NCI-H1694 treated with DMSO at 0.1 percent for 48 hours (cell line): Measurements from ENCODE around the gene NUDT21.

ENCODE experiments used
- DNase-seq: peaks from one replicate; lab custom pipeline; 2025; lab: John Stamatoyannopoulos, UW

Gene NUDT21

DNA sequence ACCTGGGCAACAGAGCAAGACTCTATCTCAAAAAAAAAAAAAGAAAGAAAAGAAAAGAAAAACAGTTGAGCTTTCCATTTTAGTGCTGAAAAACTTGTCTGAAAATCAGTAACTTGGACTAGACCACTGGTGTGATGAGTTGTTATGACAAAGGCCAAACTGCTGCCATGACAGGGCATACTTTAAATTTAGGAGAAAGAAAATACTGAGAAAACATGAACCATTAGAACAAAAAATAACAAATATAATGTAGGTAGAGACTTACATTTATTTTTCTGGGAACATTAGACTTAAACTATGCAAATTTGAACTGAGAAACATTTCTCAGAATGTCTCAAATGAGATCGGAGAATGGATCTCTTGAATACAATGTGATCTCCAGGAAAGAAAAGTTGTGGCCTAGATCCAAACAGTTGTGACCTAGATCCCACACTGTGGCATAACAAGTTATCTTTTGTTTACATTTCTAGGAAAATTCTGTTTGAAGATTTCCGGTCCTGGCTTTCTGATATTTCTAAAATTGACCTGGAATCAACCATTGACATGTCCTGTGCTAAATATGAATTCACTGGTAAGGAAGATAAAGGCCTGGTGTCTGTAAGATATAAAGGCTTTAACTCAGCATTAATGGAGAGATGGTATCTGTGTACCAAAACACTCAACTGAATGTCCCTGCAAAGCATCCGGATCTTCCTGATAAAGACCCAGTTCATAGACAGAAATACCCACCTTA lies 11.1 kb upstream of the NUDT21 start:
- DNase-seq = no peak

DNA sequence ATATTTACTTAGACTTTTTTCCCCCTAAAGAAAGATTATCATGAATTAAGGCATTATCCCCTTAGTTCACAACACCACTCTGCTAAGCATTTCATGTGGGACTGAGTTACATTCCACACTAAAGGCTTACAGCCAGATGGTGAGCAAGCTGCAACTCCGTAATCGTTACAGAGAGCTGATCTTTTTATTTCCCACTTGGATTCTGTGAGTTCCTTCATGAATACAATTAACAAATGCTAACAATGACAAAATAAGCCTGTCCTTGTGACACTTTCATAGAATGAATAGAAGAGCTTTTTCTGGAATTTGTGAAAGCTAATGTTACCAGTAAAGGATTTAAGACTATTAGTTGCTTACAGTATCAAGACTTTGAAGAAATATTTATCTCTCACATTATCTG lies 9.0 kb upstream of the NUDT21 start:
- DNase-seq = no peak

DNA sequence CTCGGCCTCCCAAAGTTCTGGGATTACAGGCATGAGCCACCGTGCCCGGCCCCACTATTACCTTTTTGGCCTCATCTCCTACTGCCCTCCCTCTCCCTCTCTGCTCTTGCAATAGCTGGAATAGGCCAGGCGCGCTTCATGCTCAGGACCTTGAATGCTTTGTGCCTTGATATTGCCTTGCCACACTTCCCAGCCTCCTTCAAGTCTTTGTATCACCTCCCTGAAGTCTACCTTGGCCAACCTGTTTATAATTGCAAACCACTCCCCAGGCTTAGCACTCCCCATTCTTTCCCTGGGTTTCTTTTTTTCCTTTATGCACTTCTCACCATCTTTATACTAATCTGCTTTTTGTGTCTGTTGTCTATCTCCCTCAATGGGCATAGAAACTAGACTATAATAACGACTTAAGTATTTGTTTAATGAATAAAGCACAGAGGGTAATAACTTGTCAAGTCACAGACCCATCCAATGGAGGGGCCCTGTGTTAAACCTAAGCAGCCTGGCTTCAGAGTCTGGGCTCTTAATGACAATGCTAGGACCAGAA lies 6.9 kb upstream of the NUDT21 start:
- no peak for DNase-seq

DNA sequence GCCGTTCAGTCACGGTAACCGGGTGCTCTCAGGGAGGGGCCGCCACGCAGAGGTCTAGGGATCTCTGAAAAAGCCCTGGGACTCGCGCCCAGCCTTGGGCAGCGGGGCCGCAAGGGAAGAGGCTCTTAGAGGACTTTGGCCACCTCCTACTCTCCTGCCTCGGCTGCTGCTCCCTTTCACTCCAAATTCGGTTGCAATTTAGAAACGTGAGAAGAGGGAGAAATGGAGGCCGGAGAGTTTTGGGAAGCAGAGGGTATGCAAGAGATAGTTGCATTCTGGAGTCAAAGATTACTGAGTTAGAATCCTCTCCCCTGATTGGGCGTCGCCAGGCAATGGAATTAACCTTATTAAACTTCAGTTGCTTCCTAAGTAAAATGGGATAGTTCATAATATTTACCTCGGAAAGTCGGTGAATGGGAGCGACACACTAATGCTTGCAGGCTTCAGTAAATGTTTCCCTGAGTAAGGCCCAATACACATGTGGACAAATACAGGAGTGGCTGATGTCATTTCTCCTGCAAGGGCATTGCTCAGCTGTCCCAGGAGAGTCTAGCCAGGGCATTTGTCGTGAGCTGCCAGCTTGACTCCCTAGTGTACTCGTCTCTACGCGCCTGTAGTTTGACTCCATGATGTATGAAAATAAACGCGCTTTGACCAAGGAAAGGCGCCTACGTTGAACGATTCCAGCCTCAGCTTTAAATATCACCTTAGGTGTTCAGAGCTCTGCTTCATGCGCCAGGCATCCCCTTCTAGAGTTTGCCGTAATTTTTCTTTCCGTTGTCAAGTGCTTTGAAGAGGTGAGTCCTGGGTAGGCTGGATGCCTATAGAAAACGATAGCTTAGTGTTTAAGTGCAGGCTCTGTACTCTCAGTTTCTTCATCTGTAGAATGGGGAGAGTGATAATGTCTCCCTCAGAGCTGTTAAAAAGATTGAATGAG lies 889 bp upstream of the NUDT21 start:
- DNase-seq = no peak

DNA sequence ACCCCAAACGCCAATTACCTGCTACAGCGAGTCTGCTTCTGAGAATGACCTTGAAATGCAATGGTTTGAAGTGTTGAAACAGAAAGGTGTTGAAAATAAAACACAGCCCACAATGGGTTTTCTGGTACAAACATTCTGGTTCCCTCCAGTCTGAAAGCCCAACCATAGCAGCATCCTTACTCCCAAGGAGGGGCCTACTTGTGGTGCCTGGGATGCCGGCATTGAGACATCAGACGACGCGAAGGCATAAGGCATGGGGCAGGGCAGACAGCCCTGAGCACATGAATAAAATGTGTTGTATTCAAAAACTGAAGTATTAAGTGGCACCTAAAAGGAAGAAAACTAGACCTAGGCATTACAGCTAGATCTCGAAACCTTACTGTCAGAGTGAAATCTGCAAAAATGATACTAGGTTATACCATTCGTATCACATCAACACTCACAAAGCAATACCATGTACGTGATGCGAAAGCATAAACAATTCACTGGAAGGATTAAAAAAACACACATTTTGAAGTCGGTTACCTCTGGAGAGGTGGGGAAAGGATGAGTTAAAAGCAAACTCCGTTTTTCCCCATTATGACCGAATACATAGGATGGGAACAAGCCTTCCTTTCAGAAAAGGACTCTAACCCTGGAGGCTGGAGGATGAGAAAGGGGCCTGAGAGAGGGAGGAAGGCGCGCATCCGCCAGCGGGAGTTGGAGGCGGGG lies 702 bp downstream of the NUDT21 start:
- DNase-seq = no peak

DNA sequence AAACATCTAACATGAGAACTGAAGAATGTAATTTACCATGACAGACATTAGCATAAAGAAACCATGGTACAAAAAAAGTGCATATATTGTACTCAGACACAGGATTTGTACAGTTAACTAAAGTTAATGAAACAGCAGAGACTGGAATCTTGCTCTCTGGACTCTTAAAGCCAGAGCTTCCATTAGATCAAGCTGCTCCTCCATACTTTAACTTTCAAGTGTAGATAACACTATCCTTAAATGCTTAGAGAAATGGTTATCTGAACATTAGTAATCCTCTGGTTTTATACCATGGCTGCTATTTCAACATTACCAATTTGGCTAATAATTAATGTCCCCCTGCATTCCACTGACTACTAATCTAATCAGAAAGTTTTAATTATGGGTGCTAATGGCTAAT lies 3.1 kb downstream of the NUDT21 start:
- DNase-seq = no peak

DNA sequence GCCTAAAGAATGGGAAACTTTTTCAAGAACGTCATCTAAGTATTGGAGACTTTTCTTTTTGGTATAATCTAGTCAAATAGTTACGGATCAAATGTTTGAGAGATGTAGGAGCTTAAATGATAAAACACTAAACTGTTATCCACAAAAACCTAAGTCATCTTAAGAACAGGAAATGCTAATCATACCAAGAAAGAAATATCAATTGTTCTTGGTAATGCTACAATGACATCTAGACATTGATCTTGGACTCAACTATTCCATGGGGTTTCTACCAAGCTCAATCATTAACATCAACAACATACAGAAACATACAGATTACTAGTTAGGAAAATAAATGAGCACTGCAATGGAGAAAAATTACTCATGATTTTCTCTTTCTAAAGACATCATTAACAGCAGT lies 3.8 kb downstream of the NUDT21 start:
- no peak for DNase-seq

DNA sequence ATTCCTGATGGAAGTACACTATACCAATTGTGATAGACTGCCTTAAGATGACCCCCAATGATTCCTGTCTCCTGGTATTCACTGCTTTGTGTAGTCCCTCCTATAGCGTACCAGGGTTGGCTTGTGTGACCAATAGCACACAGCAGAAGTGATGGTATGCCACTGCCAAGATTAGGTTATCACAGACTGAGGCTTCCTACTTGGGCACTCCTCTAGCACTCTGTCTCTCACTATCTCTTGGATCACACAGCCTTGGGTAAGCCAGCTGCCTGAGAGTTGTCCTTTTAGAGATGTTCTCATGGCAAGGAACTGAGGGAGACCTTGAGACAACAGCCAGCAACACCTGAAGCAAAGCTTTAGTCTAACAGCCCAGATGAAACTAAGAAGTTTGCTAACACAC lies 13.1 kb downstream of the NUDT21 start:
- DNase-seq = no peak

DNA sequence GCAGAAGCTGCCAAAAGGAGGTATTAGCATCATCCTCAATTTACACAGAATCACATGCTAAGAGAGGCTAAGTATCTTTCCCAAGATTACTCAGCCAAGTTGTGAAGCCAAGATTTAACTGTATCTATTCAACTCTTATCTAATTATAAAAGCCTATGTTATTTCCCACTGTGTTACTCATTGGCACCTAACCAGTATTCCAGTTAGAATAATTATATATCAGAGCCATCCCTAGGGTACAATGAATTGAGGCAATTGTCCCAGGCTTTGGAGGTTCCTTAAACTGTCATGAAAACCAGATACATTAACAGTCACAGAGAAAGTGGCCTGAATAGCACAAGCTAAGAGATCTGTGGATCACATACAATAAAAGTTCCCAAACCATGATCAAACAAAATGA lies 14.9 kb downstream of the NUDT21 start:
- no peak for DNase-seq

DNA sequence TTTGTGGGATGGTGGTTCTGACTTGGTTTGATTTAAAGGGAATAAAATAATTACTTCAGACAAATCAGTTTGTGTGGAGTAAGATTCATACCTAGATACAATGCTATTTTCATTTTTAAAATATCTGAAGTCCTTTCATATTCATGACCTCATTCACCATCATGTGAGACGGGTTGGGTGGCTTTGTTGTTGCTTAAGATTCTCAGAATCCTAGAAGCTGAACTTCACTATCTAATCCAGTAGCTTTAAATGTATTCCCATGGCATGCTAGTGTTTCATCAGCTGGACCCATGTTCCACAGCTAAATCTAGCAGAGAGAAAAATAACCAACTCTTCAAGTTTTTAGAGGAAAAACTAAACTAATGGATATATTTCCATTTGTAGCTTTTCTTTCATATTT lies 23.0 kb downstream of the NUDT21 start:
- DNase-seq = no peak

DNA sequence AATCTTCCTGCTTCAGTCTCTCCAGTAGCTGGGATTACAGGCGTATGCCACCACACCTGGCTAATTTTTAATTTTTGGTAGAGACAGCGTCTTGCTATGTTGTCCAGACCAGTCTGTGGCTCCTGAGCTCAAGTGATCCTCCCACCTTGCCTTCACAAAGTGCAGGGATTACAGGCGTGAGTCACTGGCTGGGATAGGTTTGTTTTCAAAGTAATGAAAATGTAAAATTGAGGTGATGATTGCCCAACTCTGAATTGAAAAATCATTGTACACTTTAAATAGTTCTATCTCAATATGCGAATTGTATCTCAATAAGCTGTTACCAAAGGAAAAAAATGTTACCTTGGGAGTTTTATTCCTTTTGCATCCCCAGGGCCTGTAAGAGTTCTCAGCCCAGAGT lies 24.5 kb downstream of the NUDT21 start:
- no peak for DNase-seq

DNA sequence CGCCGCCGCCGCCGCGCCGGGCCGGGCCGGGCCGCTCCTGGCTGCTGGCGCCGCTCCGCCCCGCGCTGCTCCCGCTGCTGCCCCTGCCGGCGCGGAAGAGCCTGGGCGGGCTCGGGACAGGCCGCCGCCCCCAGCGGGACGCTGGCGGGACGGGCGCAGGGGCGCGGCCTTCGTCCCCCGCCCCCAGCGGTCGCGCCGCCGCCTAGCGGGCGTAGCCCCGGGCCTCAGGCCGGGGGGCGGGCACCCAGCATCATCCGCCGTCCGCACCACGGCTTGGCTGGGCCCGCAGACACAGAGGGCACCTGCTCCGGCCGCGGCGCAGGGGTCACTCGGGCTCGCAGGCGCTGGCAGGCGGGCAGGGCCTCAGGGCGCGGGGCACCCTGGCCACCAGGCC lies 25.7 kb downstream of the NUDT21 start, which contains the start of gene AMFR:
Gene AMFR, minus strand, starts transcription at position 107 of the 394 bp plus-strand sequence. CDS start 218 bp downstream, outside the sequence.
- no peak for DNase-seq

DNA sequence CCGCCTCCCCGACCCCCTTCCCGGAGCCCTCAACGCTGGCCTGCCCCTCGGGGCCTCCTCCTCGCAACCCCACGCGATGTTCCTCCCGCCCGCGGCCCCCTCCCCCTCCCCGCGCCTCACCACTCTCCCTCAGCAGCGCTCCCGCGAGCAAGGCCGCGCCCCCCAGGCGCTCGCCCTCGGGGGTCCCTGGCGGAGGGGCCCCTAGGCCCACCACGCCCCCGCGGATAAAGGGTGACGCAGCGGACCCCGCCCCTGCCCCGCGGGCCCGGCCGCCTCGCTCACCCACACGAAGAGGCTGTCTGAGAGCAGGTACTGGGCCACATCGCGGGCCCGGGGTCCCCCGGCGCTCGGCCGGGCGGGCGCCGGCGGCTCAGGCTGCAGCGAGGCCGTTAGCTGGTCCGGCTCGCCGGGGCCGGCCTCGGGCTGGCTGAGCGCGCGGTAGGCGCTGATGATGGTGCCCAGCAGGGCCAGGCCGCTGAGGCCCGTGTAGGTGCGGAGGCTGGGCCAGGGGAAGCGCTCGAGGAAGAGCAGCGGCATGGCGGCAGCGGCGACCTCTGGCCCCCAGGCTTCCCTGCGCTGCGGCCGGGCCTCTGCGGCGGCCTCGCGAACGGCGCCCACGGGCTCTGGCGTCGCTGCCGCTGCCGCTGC lies 26.2 kb downstream of the NUDT21 start:
- no peak for DNase-seq

DNA sequence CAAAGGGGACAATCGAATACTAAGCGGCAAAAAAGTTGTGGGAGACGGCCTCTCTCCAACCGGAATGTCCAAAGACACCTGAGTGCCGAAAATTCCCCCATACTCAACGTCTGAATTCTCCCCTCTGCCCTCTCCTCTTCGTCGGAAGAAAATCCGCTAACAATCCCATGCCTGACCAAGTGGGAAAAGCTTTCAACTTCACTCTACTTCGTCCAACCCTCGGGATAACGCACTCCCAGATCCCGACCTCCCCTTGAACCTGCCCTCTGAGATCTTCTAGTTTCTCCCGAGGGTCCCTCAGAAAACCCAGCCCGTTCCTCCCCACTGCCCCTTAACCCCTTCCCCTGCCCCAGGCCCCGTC lies 26.7 kb downstream of the NUDT21 start:
- no peak for DNase-seq

DNA sequence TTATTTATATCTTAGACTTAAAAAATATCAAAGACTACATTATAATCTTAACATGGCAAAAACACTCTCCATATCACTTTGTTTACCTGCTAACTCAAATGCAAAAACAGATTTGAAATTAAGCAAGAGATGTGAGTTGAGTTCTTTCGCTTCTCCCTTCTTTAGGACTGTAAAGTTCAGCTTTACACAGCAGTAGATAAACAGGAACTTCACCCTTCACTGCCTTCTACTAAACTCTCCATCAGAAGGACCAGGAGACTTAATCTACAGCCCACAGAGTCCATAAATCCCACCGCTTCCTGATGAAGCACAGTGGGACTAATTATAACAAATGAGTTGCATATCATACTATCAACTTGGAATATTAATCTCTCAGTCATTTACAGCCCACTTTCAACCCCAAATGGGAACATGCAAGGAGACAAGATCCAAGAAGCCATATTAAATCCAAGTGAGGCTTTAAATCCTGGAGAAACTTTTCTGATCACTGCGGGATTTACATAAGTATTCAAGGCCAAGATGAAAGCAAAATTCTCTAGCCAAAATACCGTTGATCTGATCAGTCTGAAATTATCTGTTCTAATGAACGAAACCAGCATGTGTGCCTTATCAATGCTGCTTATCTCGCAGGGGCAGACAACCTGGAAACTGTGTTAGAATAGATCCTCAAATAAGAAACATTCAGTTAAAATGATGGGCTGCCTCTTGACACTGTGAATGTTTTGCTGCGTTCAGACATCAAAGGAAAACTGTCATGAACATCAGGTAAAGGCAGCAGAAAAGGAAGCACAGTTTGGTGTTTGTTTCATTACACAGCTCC lies 27.3 kb downstream of the NUDT21 start:
- no peak for DNase-seq

DNA sequence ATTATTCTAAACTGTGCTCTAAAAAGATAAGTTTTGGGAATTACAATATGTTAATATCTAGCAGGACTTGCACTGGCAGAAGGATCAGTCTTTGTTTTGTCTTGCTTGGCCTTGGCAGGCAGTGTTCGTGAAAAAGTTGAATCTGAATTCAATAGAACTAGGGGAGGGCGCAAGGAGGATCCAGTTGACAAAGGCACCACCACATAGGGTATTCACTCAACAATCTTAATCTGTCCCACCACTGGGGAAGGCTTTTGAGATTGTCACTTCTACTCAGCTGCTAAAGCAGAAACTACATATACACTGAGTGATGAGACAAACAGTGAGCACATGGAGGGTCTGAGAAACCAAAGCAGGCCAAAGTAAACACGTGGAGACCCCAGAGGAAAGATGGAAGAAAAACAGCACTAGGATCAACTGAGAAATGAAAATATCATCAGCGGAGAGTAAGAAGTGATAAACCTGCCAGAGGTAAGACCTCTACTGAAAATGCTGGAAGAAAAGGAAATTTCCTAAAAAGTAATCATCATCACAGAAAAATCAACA lies 28.2 kb downstream of the NUDT21 start:
- DNase-seq = no peak

DNA sequence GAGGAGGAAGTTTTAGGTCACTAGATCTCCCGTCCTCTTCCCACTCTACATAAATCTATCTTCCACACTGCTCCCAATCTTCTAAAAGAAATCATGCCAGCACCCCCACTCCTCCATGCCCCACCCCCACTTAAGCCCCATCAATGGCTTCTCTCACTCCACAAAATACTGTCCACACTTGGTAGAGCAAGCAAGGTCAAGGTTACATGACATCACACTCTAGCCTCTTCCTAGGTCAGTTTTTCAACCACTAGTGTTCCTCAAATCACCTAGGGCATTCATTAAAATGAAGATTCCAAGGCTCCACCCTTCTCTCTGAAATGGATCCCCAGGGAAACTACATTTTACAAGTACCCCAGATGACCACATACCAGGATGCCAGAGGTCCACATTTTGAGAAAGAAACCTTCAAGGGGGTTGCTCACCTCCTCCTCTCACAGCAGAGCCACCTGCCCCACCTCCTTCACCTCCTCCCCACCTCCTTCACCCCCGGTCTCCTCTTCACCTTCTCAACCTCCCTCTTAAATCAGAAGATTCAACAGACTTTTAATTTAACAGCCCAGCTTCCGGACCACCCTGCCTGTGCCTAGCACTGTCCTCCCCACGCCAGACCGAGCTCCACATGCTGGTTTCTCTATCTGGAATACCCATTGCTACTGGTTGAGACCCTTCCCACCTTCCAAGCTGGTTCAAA lies 29.0 kb downstream of the NUDT21 start:
- DNase-seq = no peak

DNA sequence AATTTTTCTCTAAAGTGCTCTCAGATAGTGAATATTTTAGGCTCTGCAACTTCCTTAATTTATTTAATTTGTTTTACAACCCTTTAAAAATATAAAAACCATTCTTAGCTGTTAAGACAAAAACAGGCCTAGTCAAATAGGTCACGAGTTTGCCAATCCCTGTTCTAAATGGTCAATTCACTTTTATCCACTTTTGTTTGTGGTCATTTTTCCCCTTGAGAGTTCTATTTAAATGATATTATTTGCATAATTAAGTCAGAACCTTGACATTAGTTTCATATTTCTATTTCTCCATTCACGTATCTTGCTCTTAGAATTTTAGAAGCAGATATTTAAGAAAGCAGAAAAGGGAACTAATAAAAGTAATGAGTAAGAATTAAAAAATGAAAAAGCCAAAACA lies 29.8 kb downstream of the NUDT21 start:
- DNase-seq = no peak

DNA sequence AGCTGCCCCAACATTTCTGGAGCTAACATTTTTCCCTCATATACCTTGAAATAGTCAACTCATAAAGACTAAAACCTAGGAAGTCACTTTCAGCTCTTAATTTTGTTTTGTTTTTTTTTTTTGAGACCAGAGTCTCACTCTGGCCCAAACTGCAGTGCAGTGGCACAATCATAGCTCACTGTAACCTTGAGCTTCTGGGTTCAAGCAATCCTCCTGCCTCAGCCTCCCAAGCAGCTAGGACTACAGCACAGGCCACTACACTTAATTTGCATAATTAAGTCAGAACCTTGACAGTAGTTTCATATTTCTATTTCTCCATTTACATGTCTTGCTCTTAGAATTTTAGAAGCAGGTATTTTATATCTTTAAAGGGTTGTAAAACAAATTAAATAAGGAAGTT lies 30.5 kb downstream of the NUDT21 start:
- DNase-seq = no peak
